Muscle of arm (tissue), 12 donors: Measurements from ENCODE around the gene SEMA3B. TPM values are rescaled to one million over a fixed set of nuclear protein-coding genes. Genes with fewer than 3 reads are reported as not detected.
"Not testable (repeated sequence)": the region's sequence is repeated elsewhere in the genome, so short reads cannot be mapped to it uniquely, and the experiment has no call there.

Source experiments
- DNase-seq: peaks from one replicate; pipeline ENCODE4 v3.0.0-alpha.2; 2013
- polyA plus RNA-seq, 12 donors: library from polyadenylated mRNA; unstranded; fragments of 120-200 nt; gene quantifications; one replicate each; pipeline ENCODE4 v1.2.1, GENCODE V29; 2013; ENCODE audit not compliant: insufficient read length in 12 of 12

SEMA3B gene
- polyA plus RNA-seq, 12 donors = 30.1 to 92.7 (median 35.2) TPM; not detected in 1

DNA sequence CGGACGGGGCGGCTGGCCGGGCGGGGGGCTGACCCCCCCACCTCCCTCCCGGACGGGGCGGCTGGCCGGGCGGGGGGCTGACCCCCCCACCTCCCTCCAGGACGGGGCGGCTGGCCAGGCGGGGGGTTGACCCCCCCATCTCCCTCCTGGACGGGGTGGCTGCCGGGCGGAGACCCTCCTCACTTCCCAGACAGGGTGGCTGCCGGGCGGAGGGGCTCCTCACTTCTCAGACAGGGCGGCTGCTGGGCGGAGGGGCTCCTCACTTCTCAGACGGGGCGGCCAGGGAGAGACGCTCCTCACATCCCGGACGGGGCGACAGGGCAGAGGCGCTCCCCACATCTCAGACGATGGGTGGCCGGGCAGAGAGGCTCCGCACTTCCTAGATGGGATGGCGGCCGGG is 43.1 kb downstream of the SEMA3B start:
- not testable (repeated sequence) for DNase-seq

- no peak for DNase-seq
Observed at GRCh38 chr3:50314342-50314741, 45.4 kb downstream of the SEMA3B start.

GRCh38 chr3:50314816-50315215 is 45.9 kb downstream of the SEMA3B start:
- DNase-seq = no peak

GRCh38 chr3:50316657-50317242 is 47.8 kb downstream of the SEMA3B start:
- no peak for DNase-seq

DNA sequence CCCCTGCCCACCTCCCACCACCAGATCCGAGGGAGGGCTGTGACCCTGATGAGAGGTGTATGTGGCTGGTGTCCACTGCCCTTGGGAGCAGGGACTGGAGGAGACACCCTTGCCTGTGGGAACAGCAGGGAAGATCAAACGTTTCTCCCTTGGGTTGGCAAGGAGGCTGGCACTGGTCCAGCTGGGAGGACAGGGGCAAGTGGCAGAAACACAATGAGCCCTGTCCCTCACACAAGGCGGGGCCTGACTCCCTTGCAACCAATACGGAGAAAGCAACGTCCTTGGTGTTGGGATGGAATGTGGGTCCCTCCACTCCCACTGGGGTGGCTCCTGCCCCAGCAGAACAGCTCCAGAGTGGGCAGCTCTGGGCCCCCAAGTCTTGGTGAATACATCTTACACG is 48.4 kb downstream of the SEMA3B start:
- no peak for DNase-seq

- no peak for DNase-seq
Observed at GRCh38 chr3:50318163-50318562, 49.2 kb downstream of the SEMA3B start.

DNA sequence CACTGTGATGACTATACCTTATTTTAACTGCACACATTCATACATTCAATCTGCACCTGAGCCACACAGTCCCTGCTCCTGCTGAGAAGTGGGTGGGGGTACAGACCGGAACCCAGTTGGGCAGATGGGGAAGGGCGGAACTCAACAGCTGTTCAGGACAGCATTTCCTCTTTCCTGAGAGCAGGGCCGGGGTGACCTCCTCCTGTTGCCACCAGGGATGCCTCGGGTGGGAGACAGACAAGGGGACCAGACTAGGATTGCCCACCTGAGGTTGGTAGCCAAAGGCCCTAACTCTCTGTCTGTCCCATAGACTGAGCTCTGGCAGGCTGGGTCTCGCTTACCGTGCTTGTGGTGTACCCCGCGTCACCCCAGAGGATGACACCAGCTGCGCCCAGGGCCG is 49.7 kb downstream of the SEMA3B start:
- no peak for DNase-seq

DNA sequence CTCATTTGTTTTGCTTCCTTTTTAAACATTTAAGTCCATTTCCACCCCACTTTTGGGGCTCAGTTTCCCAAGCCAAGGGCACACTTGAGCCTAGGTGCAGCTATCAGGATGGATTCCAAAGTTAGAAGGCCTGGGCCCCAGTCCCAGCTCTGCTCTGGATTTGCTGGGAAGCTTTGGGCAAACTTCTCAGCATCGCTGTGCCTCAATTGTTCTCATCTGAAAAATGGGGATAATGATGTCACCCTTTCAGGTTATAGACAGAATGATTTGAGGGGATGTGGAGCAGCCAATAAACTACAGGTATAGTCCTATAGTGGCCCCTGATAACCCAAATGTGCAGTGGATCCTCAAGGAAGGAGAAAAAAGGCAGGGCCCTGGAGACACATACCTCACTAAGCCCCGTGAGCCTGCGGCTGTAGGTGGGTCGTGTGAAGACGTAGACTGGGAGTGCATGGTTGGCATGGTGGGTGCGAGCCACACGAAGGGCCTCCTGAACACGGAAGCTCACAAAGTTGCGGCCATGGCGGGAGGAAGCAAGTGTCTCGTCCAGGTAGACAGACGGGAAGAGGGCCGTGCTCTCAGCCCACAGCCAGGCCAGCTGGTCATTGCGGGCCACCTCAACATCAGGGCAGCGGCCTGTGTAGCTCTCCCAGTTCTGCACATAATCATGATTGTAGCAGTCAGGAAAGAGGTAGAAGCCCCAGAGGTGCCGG is 50.4 kb downstream of the SEMA3B start:
- DNase-seq = no peak

- no peak for DNase-seq
Observed at GRCh38 chr3:50319894-50320625, 51.1 kb downstream of the SEMA3B start.

GRCh38 chr3:50320853-50321335 is 51.9 kb downstream of the SEMA3B start:
- DNase-seq = peak; percentile 77

- peak; percentile 90 for DNase-seq
Observed at GRCh38 chr3:50321336-50322114, 52.6 kb downstream of the SEMA3B start.

GRCh38 chr3:50322115-50322385 is 53.1 kb downstream of the SEMA3B start:
- no peak for DNase-seq

GRCh38 chr3:50322386-50323091 is 53.6 kb downstream of the SEMA3B start, which contains the start of gene HYAL2:
Gene HYAL2, minus strand, starts transcription at chr3:50322745. Its CDS starts 2,256 bp downstream, at chr3:50320489.
- DNase-seq = no peak

GRCh38 chr3:50323092-50323600 is 54.2 kb downstream of the SEMA3B start:
- no peak for DNase-seq

DNA sequence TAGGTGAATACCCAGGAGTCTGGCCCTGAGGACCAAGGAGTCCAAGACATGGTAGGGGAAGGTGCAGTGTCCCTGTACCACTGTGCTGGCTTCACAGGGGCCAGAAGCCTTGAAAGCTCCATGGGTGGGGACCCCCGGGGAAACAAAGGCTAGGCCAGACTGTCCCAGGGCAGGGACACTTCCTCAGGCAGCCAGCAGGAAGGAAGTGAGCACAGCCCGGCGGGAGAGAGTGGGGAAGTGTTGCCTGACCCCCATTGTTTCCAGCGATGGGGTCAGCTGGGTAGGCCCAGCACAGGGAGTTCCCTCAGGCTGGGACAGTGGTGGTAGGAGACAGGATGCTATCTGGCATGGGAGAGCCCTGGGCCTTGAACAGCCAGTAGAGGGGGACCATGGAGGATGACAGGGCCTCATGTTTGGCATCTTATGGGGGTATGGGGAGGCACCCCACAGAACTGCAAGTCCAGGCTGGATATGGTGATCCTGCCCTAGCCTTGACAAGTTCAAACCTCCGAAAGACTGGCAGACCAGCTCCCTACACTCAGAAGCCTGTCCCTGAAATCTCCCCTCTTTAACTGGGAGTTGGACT is 54.8 kb downstream of the SEMA3B start:
- DNase-seq = no peak

GRCh38 chr3:50324351-50325112 is 55.6 kb downstream of the SEMA3B start:
- no peak for DNase-seq

DNA sequence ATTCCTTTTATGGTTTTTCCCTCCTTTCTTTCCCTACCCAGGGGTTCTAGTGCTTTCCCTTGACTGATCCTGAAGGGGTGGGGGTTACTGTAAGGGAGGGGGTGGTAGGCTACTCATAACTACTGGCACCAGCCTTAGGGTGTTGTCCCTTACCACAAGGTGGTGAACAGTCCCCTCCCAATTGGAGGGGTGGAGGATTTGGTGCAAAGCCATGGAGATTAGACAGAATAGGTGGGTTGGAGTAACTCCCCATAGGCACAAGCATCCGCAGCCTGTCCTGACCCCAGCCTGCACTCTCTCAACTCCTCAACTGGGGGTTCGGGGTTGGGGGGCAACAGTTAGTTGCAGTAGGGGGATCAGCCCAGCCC is 56.1 kb downstream of the SEMA3B start:
- no peak for DNase-seq

DNA sequence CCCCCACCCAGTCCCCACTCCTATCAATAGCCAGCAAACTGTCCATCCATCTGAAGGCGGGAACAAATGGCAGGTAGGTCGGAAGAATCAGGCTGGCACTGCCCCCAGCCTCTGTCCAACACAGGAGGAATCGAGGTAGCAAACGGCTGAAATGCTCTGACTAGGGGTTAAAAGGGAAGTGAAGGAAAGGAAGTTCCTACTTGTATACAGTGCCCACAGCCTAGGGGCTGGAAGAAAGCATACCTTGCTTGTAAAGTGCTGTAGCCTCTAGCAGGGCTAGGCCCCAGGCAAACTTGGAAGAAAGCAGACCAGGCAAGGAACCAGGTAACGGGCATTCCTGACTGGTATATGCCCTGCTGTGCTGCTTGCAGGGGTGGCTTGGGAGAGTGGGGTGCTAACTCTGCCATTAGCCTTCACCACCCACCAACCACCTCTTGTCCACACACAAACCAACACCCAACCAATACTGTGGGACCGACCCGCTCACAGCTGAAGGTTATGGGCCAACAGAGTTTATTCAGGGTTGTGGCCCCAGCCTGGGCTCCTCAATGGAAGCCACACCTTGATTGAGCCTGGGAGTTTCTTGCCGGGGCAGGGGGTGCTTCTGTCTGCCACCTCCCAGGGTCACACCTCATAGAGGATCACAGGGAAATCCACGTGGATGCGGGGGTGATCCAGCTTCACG is 56.7 kb downstream of the SEMA3B start:
- DNase-seq = no peak

DNA sequence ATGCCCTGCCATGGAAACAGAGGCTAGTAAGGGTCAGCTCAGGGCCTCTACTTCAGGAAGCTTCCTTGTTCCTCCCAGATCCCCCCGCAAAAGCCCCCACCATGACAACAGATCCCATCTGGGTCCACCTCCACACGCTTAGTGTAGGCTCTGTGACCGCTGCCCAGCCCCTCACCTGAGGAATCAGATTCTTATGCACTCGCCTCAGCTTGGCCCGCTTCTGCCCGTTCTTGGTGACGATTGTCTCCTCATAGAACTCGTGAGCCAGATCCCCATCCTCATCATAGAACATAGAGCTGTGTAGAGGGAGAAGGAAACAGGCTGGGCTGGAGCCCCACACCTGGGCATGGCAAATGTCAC is 57.2 kb downstream of the SEMA3B start:
- DNase-seq = no peak

- DNase-seq = no peak
Observed at GRCh38 chr3:50327129-50327528, 58.2 kb downstream of the SEMA3B start.
